NCI-H748 treated with DMSO at 0.1 percent for 48 hours (cell line): Measurements from ENCODE around the gene ABLIM1.

Experiments
- DNase-seq: peaks from one replicate; lab custom pipeline; 2025; lab: John Stamatoyannopoulos, UW

ABLIM1 gene

GRCh38 chr10:114408112-114408967 lies 249.7 kb downstream of the ABLIM1 start:
- no peak for DNase-seq

GRCh38 chr10:114406455-114406854 lies 251.6 kb downstream of the ABLIM1 start:
- DNase-seq = no peak

GRCh38 chr10:114405011-114405350 lies 253.1 kb downstream of the ABLIM1 start:
- DNase-seq = no peak

GRCh38 chr10:114404171-114405010 lies 253.7 kb downstream of the ABLIM1 start, which contains the start of gene AFAP1L2:
TSS of gene AFAP1L2 (minus strand) at chr10:114404502. CDS start at chr10:114404455, 47 bp downstream.
- DNase-seq = no peak

- DNase-seq = no peak
These were observed 254.4 kb downstream of the ABLIM1 start for GRCh38 chr10:114403541-114404161.

GRCh38 chr10:114402871-114403540 lies 255.1 kb downstream of the ABLIM1 start:
- no peak for DNase-seq

GRCh38 chr10:114402233-114402632 lies 255.8 kb downstream of the ABLIM1 start:
- no peak for DNase-seq

- DNase-seq = no peak
These were observed 256.8 kb downstream of the ABLIM1 start for GRCh38 chr10:114401195-114401791.

GRCh38 chr10:114400091-114400490 lies 258.0 kb downstream of the ABLIM1 start:
- no peak for DNase-seq

- no peak for DNase-seq
These were observed 258.5 kb downstream of the ABLIM1 start for GRCh38 chr10:114399576-114399975.

- DNase-seq = no peak
These were observed 259.3 kb downstream of the ABLIM1 start for GRCh38 chr10:114398587-114399331.

- DNase-seq = no peak
These were observed 260.4 kb downstream of the ABLIM1 start for GRCh38 chr10:114397651-114398145.

- no peak for DNase-seq
These were observed 261.6 kb downstream of the ABLIM1 start for GRCh38 chr10:114396464-114396863.

- no peak for DNase-seq
These were observed 262.6 kb downstream of the ABLIM1 start for GRCh38 chr10:114395366-114396022.

- DNase-seq = no peak
These were observed 263.5 kb downstream of the ABLIM1 start for GRCh38 chr10:114394531-114394930.

GRCh38 chr10:114393886-114394285 lies 264.2 kb downstream of the ABLIM1 start:
- no peak for DNase-seq

- no peak for DNase-seq
These were observed 264.6 kb downstream of the ABLIM1 start for GRCh38 chr10:114393482-114393881.

GRCh38 chr10:114392112-114392835 lies 265.8 kb downstream of the ABLIM1 start:
- DNase-seq = no peak

- no peak for DNase-seq
These were observed 266.5 kb downstream of the ABLIM1 start for GRCh38 chr10:114391599-114391998.
